Activated CD8-positive, alpha-beta memory T cell treated with anti-CD3 and anti-CD28 coated beads, Interleukin-2, amount 10 ng/mL, durations not matched to agents 7 days and 5 days (primary cell): ENCODE results near the gene HSD17B8. TPM values are rescaled to one million over a fixed set of nuclear protein-coding genes. Genes with fewer than 3 reads are reported as not detected.
A peak's percentile ranks its signal among the peaks of the same experiment; 100 is the strongest.

Experiments used
- ATAC-seq: fragments of 150-1000 bp; cut with Tn5 transposase; one replicate; pipeline ENCODE4 v1.10.0; 2021; ENCODE audit warnings: moderate library complexity
- CTCF ChIA-PET: fragments of 350-600 bp; sonication (Branson Sonifier 250); formaldehyde crosslinking; loops from one replicate; lab custom pipeline; 2021; ENCODE audit warnings: antibody characterized with exemption; lab: Charles Lee
- DNase-seq: peaks from one replicate; pipeline ENCODE4 v3.0.0-alpha.2; 2020
- H3K27ac Mint-ChIP-seq: one replicate; pipeline ENCODE4 v1.8.0; 2021; ENCODE audit warnings: mild to moderate bottlenecking, mixed read lengths
- H3K27me3 Mint-ChIP-seq: one replicate; pipeline ENCODE4 v1.8.0; 2021; ENCODE audit warnings: mixed read lengths
- H3K36me3 Mint-ChIP-seq: one replicate; pipeline ENCODE4 v1.8.0; 2021; ENCODE audit warnings: mild to moderate bottlenecking, mixed read lengths
- H3K4me1 Mint-ChIP-seq: one replicate; pipeline ENCODE4 v1.8.0; 2021; ENCODE audit warnings: mixed read lengths
- H3K4me3 Mint-ChIP-seq: one replicate; pipeline ENCODE4 v1.8.0; 2021; ENCODE audit warnings: mild to moderate bottlenecking, moderate library complexity, mixed read lengths
- H3K9me3 Mint-ChIP-seq: one replicate; pipeline ENCODE4 v1.8.0; 2022; ENCODE audit warnings: low read depth, mixed read lengths
- total RNA-seq, 2 experiments: library from RNA; stranded (reverse); gene quantifications; one replicate each; pipeline ENCODE4 v1.2.3, GENCODE V29; 2021

Gene HSD17B8
- total RNA-seq, 2 experiments from 2014 or later: 18.6 to 20.9 TPM

- ATAC-seq (no peak), DNase-seq (no peak)
- peaks cover 52% of the 10 kb centered on the region for H3K27me3 Mint-ChIP-seq
- no peak overlapping the region for H3K27ac Mint-ChIP-seq
- CTCF ChIA-PET: interaction anchor here (0.7 to 2.0 kb wide), 6 partner anchors 8 to 392 kb away, joined by 3 to 5 read pairs (median 3); no protein-coding TSS in a partner anchor
- no peaks in the 10 kb centered on the region for H3K9me3 Mint-ChIP-seq
- H3K36me3 Mint-ChIP-seq: peaks cover 7% of the 10 kb centered on the region
- H3K4me3 Mint-ChIP-seq: no peak overlapping the region
- H3K4me1 Mint-ChIP-seq: peaks cover 3% of the 10 kb centered on the region
Observed at GRCh38 chr6:33189625-33190448, 14.6 kb upstream of the HSD17B8 start.

- H3K36me3 Mint-ChIP-seq: peaks cover 15% of the 10 kb centered on the region
- H3K9me3 Mint-ChIP-seq: no peaks in the 10 kb centered on the region
- ATAC-seq: no peak
- no peak overlapping the region for H3K4me3 Mint-ChIP-seq
- peaks cover 52% of the 10 kb centered on the region for H3K27me3 Mint-ChIP-seq
- no peak for DNase-seq
- H3K27ac Mint-ChIP-seq: no peak overlapping the region
- peaks cover 5% of the 10 kb centered on the region for H3K4me1 Mint-ChIP-seq
- CTCF ChIA-PET: interaction anchor here (1.3 to 2.0 kb wide), 4 partner anchors 7 to 58 kb away, joined by 3 to 5 read pairs (median 4); no protein-coding TSS in a partner anchor
Observed at GRCh38 chr6:33190504-33191107, 13.8 kb upstream of the HSD17B8 start.

- CTCF ChIA-PET: interaction anchor here (1.5 kb wide), 1 partner anchor 57 kb away, joined by 4 read pairs; no protein-coding TSS in a partner anchor
- peaks cover 5% of the 10 kb centered on the region for H3K4me1 Mint-ChIP-seq
- DNase-seq (no peak), ATAC-seq (no peak)
- no peaks in the 10 kb centered on the region for H3K9me3 Mint-ChIP-seq
- H3K27me3 Mint-ChIP-seq: peaks cover 51% of the 10 kb centered on the region
- H3K4me3 Mint-ChIP-seq: no peak overlapping the region
- no peak overlapping the region for H3K27ac Mint-ChIP-seq
- H3K36me3 Mint-ChIP-seq: peaks cover 23% of the 10 kb centered on the region
Observed at GRCh38 chr6:33191383-33192104, 12.9 kb upstream of the HSD17B8 start.

GRCh38 chr6:33192105-33192646 is 12.3 kb upstream of the HSD17B8 start, which contains the start of gene COL11A2:
COL11A2 (minus strand) TSS chr6:33192467; CDS start chr6:33192240, 227 bp downstream.
- peaks cover 24% of the 10 kb centered on the region for H3K36me3 Mint-ChIP-seq
- CTCF ChIA-PET: interaction anchor here (1.5 kb wide), 1 partner anchor 56 kb away, joined by 4 read pairs; no protein-coding TSS in a partner anchor
- H3K27ac Mint-ChIP-seq: no peak within 1 kb of the TSS
- DNase-seq: no peak
- H3K4me3 Mint-ChIP-seq: no peak within 1 kb of the TSS
- peaks cover 6% of the 10 kb centered on the region for H3K4me1 Mint-ChIP-seq
- H3K9me3 Mint-ChIP-seq: no peaks in the 10 kb centered on the region
- ATAC-seq: no peak
- H3K27me3 Mint-ChIP-seq: peaks cover 46% of the 10 kb centered on the region

GRCh38 chr6:33192671-33193602 is 11.5 kb upstream of the HSD17B8 start:
- Mint-ChIP-seq H3K9me3 (no peaks in the 10 kb centered on the region), H3K4me1 (peaks cover 13% of the 10 kb centered on the region), H3K4me3 (no peak overlapping the region), H3K27me3 (peaks cover 40% of the 10 kb centered on the region), H3K27ac (no peak overlapping the region), H3K36me3 (peaks cover 24% of the 10 kb centered on the region)
- CTCF ChIA-PET: interaction anchor here (1.1 kb wide), 1 partner anchor 69 kb away, joined by 5 read pairs; no protein-coding TSS in a partner anchor
- ATAC-seq (no peak), DNase-seq (no peak)

- Mint-ChIP-seq H3K27ac (no peak overlapping the region), H3K36me3 (peaks cover 24% of the 10 kb centered on the region), H3K4me3 (no peak overlapping the region), H3K4me1 (peaks cover 20% of the 10 kb centered on the region), H3K27me3 (peaks cover 34% of the 10 kb centered on the region), H3K9me3 (no peaks in the 10 kb centered on the region)
- ATAC-seq: no peak
- DNase-seq: no peak
- CTCF ChIA-PET: interaction anchor here (1.1 to 2.0 kb wide), 3 partner anchors 32 to 69 kb away, joined by 3 to 9 read pairs (median 5); no protein-coding TSS in a partner anchor
Observed at GRCh38 chr6:33193619-33194018, 10.8 kb upstream of the HSD17B8 start.

GRCh38 chr6:33194431-33194979 is 9.9 kb upstream of the HSD17B8 start:
- no peak overlapping the region for H3K27ac Mint-ChIP-seq
- H3K36me3 Mint-ChIP-seq: peaks cover 26% of the 10 kb centered on the region
- ATAC-seq (no peak), DNase-seq (no peak)
- CTCF ChIA-PET: interaction anchor here (1.4 to 2.0 kb wide), 2 partner anchors 33 to 54 kb away, joined by 3 to 9 read pairs; no protein-coding TSS in a partner anchor
- peaks cover 28% of the 10 kb centered on the region for H3K4me1 Mint-ChIP-seq
- no peaks in the 10 kb centered on the region for H3K9me3 Mint-ChIP-seq
- H3K27me3 Mint-ChIP-seq: peaks cover 33% of the 10 kb centered on the region
- H3K4me3 Mint-ChIP-seq: no peak overlapping the region

- Mint-ChIP-seq H3K4me1 (peaks cover 31% of the 10 kb centered on the region), H3K36me3 (peaks cover 26% of the 10 kb centered on the region), H3K9me3 (no peaks in the 10 kb centered on the region), H3K4me3 (no peak overlapping the region), H3K27me3 (peaks cover 26% of the 10 kb centered on the region), H3K27ac (no peak overlapping the region)
- CTCF ChIA-PET: interaction anchor here (1.3 to 2.7 kb wide), 3 partner anchors 12 to 53 kb away, joined by 5 to 16 read pairs (median 9); no protein-coding TSS in a partner anchor
- no peak for ATAC-seq
- DNase-seq: no peak
Observed at GRCh38 chr6:33195304-33196165, 8.9 kb upstream of the HSD17B8 start.

GRCh38 chr6:33197431-33198048 is 6.9 kb upstream of the HSD17B8 start:
- Mint-ChIP-seq H3K36me3 (peaks cover 43% of the 10 kb centered on the region), H3K9me3 (no peaks in the 10 kb centered on the region), H3K27me3 (peaks cover 7% of the 10 kb centered on the region), H3K4me1 (peaks cover 46% of the 10 kb centered on the region), H3K4me3 (no peak overlapping the region), H3K27ac (peak overlapping the region; percentile 42)
- DNase-seq (no peak), ATAC-seq (peak; percentile 35)
- CTCF ChIA-PET: interaction anchor here (0.6 to 4.2 kb wide), 29 partner anchors 8 to 263 kb away, joined by 3 to 46 read pairs (median 4); partner anchors contain the start of gene RING1

GRCh38 chr6:33198159-33198852 is 6.1 kb upstream of the HSD17B8 start:
- H3K36me3 Mint-ChIP-seq: peaks cover 51% of the 10 kb centered on the region

More at GRCh38 chr6:33198159-33198852, 6.1 kb upstream of the HSD17B8 start:
- H3K4me3 Mint-ChIP-seq: peak overlapping the region; percentile 99
- DNase-seq (no peak), ATAC-seq (no peak)
- peaks cover 3% of the 10 kb centered on the region for H3K27me3 Mint-ChIP-seq
- CTCF ChIA-PET: interaction anchor here (0.8 to 4.2 kb wide), 20 partner anchors 9 to 235 kb away, joined by 3 to 46 read pairs (median 4); partner anchors contain the start of gene RING1
- H3K9me3 Mint-ChIP-seq: no peaks in the 10 kb centered on the region
- peaks cover 51% of the 10 kb centered on the region for H3K4me1 Mint-ChIP-seq
- H3K27ac Mint-ChIP-seq: peak overlapping the region; percentile 75
